Myometrial cell (primary cell): Measurements from ENCODE around the gene TK1. TPM values are rescaled to one million over a fixed set of nuclear protein-coding genes. Genes with fewer than 3 reads are reported as not detected.

Source experiments
- total RNA-seq: library from RNA; depleted of rRNA; stranded (reverse); fragments of >200 nt; gene quantifications from 2 replicates; pipeline ENCODE4 v1.2.3, GENCODE V29; 2015

TK1 gene, protein sequence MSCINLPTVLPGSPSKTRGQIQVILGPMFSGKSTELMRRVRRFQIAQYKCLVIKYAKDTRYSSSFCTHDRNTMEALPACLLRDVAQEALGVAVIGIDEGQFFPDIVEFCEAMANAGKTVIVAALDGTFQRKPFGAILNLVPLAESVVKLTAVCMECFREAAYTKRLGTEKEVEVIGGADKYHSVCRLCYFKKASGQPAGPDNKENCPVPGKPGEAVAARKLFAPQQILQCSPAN
- total RNA-seq, result 258 and 283 TPM in 2 replicates

DNA sequence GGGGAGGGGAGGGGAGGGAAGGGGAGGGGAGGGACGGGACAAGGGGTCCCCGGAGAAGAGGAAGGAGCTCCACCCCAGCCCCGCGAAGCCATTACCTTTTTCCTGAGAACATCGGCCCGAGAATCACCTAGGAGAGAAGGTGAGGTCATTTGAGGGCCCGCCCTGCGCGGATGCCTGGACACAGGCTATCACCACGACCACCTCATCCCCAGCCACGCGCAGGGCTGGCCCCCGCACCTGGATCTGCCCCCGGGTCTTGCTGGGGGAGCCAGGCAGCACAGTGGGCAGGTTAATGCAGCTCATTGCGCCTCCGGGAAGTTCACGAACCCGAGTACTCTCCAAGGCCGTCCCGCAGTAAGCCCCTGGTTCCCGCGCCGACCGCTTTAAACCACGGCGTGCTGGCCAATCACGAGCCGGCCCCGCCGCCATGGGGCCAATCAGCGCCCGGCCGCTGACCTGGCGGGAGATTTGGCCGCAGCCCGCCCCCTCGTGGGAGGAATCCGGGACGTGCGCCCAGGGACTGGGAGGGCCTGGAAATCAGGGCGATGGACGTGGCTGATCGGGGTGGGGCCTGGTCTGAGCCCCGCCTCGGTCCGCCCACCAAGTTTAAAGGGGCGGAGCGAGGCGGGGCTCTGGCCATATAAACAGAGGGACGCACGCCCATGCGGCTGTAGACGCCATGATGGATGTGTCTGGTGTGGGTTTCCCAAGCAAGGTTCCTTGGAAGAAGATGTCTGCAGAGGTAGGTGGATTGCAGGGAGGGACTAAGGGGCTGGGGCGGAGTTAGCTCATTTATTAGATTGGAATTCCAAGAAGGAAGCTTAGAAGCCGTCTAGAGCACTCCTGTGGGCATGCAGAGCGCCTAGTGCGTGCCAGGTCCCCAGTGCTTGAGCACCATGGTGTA, at the start of gene TK1, which contains the start of gene AFMID:
TK1 (minus strand) TSS at position 361 of the 904 bp plus-strand sequence; CDS start at position 303, 58 bp downstream.
AFMID (plus strand) TSS at position 671 of the 904 bp plus-strand sequence; CDS start at position 680, 9 bp downstream.

DNA sequence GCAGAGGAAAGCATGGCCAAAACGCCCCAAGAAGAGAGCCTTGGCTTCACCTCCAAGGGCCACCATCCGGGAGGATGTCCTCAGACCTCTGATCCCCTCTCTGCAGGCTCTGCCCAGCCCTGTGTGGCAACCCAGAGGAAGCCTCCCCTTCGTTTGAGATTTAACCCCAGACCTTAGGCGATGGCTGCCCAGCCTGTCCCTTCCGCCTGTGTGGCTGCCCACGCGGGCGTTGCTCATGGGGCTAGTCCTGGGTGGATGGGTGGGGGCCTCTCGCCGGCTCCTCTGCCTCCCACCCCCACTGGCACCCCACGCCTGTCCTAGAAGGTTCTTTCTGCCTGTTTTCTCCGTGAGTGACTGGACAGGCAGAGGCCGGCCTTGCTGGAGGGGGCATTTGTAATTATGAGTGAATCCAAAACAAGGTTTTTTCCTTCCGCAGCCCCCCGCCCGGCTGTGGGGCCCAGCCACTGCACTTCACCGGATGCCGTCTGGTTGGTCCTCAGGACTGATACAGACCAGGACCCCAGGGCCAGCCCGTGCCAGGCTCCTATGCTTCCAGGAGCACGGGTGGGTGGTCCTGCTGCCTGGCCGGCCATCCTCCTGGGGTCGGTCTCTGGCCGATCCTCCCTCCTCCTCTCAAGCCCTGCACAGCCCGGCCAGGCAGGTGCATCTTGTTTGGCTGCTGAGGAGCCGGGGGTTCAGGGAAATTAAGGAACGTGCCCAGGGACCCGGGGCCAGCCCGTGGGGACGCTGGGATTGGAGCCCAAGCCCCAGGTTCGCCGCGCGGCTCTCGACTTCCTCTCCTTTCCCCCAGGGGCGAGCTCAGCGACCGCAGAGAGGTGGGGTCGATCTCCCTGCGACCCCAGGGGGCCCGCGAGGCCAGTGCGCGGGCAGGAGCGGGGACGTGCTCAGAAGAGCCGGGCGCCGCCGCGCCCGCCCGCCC, 44.4 kb upstream of the TK1 start, which contains the start of gene TMEM235:
TMEM235 (plus strand) TSS at position 636 of the 940 bp plus-strand sequence. CDS start 393 bp downstream, outside the sequence.

DNA sequence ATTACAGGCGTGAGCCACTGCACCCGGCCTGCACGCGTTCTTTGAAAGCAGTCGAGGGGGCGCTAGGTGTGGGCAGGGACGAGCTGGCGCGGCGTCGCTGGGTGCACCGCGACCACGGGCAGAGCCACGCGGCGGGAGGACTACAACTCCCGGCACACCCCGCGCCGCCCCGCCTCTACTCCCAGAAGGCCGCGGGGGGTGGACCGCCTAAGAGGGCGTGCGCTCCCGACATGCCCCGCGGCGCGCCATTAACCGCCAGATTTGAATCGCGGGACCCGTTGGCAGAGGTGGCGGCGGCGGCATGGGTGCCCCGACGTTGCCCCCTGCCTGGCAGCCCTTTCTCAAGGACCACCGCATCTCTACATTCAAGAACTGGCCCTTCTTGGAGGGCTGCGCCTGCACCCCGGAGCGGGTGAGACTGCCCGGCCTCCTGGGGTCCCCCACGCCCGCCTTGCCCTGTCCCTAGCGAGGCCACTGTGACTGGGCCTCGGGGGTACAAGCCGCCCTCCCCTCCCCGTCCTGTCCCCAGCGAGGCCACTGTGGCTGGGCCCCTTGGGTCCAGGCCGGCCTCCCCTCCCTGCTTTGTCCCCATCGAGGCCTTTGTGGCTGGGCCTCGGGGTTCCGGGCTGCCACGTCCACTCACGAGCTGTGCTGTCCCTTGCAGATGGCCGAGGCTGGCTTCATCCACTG, 27.3 kb upstream of the TK1 start, which contains the start of gene BIRC5:
BIRC5 (plus strand) TSS at position 238 of the 690 bp plus-strand sequence; CDS start at position 302, 64 bp downstream.

DNA sequence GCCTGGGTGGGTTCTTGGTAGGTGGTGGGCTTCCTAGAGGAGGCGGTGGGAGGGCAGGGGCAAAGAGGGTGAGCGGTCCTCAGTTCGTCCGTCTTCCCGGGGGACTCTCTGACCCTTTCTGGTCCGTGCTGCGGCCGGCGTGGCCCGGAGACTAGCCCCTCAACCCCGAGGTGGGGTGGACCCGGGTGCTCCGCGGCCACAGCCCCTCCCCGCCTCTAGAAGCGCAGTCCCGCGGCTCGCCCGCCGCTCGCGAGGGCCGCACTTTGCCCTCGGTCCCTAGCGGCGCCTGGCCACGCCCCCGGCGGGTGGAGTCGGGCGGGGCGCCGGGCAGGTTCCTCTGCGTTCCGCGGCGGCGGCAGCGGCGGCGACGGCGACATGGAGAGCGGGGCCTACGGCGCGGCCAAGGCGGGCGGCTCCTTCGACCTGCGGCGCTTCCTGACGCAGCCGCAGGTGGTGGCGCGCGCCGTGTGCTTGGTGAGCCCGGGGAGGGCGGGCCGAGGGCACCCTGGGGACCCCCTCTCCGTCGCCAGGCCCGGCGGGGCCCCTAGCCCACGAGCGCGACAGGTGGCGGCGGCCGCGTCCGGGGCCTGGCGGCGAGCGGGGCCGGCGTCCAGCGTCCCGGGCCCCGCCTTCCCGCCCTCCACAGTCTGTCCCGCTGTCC, 18.5 kb downstream of the TK1 start, which contains the start of gene SYNGR2:
SYNGR2 (plus strand) TSS at position 340 of the 661 bp plus-strand sequence; CDS start at position 376, 36 bp downstream.

DNA sequence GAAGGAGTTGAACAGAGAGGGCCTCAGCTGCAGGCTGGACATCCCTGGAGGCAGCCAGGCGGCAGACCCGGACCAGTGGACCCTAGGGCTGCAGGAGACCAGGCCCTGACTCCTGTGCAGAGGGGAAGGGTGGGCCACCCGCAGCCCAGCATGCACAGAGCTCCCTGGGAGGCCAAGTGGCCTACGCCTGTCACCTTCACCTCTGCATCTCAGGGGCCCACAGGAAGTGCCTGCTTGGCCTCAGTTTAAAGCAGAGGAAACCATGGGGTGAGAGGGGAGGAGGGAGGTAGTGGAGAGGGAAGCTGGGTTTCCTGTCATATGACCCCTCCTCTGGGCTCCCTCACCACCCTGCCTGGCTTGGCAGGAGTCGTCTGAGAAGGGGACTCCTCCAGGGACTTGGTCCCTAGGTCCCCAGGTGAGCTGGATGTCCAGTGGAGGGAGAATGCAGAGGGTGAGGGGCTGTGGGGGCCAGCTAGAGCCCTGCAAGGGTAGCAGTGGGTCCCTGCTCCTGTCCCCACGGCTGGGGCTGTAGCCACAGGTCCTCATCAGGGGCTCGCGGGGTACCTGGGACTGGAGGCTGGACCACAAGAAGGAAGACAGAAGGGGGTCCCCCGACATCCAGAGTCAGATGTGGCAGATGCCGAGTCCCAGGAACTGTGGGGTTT, 56.3 kb downstream of the TK1 start, which contains the start of gene TMC8:
TMC8 (plus strand) TSS at position 335 of the 665 bp plus-strand sequence. CDS start 818 bp downstream, outside the sequence.

DNA sequence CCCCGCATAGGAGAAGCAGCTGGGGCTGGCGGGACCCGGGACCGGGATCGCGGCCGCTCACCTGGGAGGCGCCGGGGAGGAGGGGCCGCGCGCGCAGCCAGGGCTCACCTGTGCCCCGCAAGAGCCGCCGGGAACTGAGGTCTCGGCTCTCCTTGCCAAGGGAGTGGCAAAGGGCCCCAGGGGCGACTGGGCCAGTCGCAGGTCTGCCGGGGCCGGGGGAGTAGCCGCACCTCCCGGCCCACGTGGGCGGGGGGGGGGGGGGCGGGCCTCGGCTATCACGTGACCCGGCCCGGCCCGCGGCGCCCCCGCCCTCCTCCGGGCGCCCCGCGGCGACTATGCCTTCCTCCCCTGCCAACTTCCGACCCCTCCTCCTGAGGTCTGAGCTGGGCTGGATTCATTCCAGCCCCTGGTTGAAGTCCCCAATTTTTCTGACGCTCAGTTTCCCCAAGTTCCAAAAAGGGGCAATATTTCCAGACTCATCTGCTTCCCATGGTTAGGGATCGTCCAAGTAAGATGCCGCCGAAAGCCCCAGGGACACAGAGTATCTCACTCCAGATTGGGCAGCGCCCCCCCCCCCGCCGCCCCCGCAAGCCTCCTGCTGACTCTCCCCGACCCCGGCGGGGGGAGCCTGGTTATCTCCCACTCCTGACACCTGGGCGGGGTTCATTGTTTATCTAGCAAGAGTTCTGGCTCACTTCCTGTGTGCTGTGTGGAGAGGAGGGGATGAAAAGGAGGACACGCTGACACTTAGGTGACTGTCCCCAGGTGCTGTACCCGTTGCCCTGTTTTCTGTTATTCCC, 58.1 kb downstream of the TK1 start, which contains the start of gene TMC6:
TMC6 (minus strand) TSS at position 205 of the 800 bp plus-strand sequence. CDS start 1,923 bp downstream, outside the sequence.

Other genes starting within 250 kb of the TK1 start
- 1.7 and 3.9 TPM in 2 replicates for gene TNRC6C, start 228.3 kb downstream of the TK1 start, total RNA-seq
- gene TMC6, start 58.3 kb downstream of the TK1 start, total RNA-seq, result 0.53 and 0.58 TPM in 2 replicates
- not detected in 2 replicates for gene TMC8, start 56.3 kb downstream of the TK1 start, total RNA-seq
- not detected in 2 replicates for gene C17orf99, start 40.7 kb downstream of the TK1 start, total RNA-seq
- 12.8 and 13.8 TPM in 2 replicates for gene SYNGR2, start 18.5 kb downstream of the TK1 start, total RNA-seq
- 18.2 and 28.7 TPM in 2 replicates for gene AFMID, start 310 bp upstream of the TK1 start, total RNA-seq
- 93.4 and 99.5 TPM in 2 replicates for gene BIRC5, start 27.2 kb upstream of the TK1 start, total RNA-seq
- not detected in 2 replicates for gene TMEM235, start 44.6 kb upstream of the TK1 start, total RNA-seq
- 44.0 and 48.4 TPM in 2 replicates for gene SOCS3, start 173.0 kb upstream of the TK1 start, total RNA-seq
- gene PGS1, start 191.6 kb upstream of the TK1 start, total RNA-seq, result 25.9 and 31.4 TPM in 2 replicates